ENCODE results near the gene GARNL3.
A peak's percentile ranks its signal among the peaks of the same experiment; 100 is the strongest.

GARNL3 gene

GRCh38 chr9:127233550-127233949, 31.0 kb upstream of the GARNL3 start:
- DNase-seq (ENCODE audit: low spot score), result no peak

- no peak for DNase-seq (ENCODE audit: low spot score)
Observed at GRCh38 chr9:127233989-127234388, 30.6 kb upstream of the GARNL3 start.

- no peak for DNase-seq (ENCODE audit: low spot score)
Observed at GRCh38 chr9:127237801-127238200, 26.8 kb upstream of the GARNL3 start.

- no peak for DNase-seq (ENCODE audit: low spot score)
Observed at GRCh38 chr9:127241354-127241753, 23.2 kb upstream of the GARNL3 start.

DNA sequence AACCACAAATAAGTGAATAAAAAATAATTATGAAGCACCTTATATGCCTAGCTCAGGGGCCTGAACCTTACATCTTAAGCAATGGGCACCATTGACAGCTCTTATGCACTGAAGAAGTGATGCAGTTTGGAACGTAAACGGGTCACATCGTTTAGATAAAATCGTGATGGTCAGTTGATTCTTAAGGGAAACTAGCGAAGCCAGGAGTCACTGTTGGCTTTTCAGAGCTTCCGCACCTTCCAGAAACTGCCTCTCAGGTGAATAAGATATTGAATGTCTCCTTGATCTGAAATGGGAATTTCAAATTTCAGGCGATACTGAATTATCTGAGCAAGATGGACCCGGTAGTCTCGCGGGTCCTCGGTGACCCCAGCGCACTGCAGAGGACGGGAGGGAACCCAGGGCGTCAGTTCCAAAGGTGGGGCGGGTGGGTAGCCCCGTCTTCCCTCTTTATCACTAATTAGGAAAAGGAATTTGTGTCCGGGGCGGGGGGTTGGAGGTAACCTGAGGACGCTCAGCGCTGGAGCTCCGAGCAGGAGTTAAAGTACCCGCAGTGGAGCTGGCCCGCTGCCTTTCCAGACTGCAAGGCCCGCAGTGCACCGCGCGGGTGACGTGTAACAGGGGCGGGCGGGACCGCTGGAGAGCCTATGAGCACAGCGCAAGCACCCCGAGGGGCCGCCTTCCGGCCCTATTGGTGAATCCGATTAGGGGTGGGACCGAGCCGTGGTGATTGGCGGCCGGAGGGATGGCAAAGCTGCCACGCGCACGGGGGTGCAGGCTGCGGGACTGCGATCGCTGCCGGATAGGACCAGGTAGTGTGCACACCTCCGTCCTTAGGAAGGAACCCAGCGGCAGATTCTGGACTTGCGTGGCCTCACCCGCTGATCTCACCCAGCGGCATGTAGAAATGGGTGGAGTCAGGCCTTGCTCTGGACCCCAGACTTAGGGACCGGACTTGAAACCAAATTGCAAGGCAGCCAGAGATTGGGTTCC, 19.7 kb upstream of the GARNL3 start:
- DNase-seq (ENCODE audit: low spot score), result peak; percentile 97

- DNase-seq (ENCODE audit: low spot score), result no peak
Observed at GRCh38 chr9:127245637-127246164, 18.9 kb upstream of the GARNL3 start.

DNA sequence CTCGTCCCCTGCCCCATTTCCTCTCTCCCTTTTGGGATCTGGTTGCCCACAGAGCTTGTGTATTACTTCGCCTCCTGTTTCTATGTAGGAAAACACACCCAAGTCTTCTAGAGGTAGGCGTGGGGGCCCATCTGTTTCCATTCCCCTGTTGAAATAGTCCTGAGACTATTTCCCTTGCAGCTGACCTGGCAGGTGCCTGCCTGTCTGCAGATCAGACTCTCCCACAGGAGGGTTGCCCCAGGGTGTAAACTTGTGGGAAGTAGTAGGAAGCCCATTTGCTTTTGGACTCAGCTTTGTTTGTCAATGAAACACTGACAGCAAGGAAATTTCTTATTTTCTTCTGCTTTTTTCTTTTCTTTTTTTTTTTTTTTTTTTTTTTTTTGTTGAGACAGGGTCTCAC, 16.3 kb upstream of the GARNL3 start:
- DNase-seq (ENCODE audit: low spot score), result no peak

- no peak for DNase-seq (ENCODE audit: low spot score)
Observed at GRCh38 chr9:127249877-127250276, 14.7 kb upstream of the GARNL3 start.

- no peak for DNase-seq (ENCODE audit: low spot score)
Observed at GRCh38 chr9:127250896-127251391, 13.6 kb upstream of the GARNL3 start.

DNA sequence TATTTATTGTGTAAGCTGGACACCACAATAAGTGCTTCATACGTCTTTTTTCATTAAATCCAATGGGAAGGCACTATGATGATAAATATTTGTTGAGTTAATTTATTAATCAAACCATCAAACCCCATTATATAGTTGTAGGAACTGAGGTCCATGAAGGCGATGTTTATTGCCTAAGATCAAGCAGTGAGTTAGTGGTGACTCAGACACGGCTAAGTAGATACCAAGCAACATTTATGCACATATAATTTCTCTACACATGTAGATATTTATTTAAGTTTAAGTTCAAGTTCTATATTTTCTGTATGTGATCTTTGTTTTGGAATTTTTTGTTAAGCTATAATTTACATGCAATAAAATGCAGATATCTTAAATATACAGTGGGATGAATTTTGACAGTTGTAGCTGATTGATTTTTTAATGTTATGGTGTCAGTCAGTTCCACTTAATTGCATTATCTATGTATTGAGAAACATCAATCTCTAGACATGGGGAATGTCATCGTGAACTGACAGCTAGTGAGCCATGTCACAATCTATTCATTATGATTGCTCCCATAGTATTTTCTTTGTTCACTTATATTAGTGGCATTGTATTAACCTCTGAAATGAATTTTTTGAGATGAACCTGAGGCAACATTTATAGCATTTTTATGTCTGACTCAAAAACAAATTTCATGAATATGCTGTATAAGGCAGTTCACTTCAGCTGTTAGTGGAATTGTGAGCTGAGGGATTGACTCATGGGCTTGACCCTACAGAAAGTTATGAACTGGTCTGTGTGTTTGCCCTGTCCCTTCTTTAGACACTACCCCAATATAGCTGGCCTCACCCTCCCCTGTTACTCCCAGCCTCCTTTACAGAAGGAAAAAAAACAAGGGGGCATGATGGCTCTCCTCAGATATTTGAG, 11.9 kb upstream of the GARNL3 start:
- no peak for DNase-seq (ENCODE audit: low spot score)

DNA sequence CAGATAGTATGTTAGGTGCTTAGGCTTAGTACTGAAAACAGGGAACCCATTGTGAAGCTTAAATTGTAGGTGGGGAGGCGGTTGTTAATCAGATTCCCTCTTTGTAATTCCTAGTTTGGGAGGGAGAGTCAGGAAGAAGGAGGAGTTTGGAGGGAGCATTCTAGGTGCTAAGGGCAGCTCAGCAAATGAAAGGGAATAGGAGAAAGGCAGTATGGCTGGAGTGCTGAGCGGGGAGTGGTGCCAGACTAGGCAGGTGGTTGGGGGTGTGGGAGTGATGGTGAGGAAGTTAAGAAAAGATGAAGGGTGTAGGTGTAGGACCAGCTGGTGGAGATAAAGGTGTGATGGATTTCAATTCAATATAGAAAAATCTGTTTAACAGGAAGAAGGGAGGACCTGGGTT, 11.1 kb upstream of the GARNL3 start:
- no peak for DNase-seq (ENCODE audit: low spot score)

DNA sequence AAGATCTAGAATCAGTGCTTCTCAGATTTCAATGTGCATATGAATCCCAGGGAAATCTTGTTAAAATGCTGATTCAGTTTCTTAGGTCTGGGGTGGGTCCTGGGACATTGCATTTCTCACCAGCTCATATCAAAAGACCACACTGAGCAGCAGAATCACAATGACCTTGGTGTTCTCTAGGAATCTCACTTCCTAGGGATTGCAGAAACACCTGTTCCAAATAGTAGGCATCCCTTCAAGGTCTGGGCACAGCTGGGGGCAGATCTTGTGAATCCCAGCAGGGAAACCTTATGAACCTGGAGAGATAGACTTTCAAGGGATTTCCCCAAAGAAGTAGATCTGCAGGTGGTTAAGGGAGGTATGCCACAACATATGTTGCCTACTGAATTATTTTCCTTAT, 8.9 kb upstream of the GARNL3 start:
- DNase-seq (ENCODE audit: low spot score), result no peak

GRCh38 chr9:127256324-127256723, 8.2 kb upstream of the GARNL3 start:
- DNase-seq (ENCODE audit: low spot score), result no peak

DNA sequence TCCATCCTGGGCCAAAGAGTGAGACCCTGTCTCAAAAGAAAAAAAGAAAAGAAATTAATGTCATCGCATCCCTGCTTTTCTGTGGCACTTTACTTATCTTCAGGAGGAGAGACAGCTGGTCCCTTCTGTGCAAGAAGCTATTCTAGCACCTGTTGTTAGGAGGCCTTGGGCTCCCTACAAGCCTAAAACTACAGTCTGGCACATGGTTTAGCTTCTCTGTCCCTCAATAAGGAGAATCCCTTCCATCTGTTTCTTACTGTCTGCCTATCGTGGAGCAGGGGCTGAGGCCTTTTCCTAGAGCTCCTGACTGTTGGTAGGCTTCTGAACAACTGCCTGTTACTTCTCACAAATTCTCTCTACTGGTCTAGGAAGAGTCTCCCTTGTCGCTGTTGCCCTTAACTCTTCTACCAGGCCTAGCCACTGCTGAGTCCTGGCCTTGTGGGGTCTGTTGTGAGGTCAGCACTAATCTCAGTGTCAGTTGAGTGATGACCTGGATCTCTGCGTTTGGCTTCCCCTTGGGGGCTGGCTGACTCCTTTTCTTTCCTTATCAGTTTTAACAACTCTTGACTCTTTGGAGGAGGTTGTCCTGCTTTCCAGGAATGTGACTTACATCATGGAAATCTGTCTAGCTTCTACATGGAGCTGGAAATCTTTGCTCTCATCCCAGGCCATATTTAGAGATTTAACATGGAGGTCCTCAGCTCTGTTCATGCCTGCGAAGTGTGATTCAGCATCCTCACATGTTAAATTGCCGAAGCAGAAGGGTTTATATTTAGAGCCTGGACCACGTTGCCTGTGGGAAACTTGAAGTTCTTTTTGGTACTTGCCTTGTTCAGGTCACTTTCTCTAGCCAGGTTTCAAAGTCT, 5.7 kb upstream of the GARNL3 start:
- DNase-seq (ENCODE audit: low spot score), result no peak

DNA sequence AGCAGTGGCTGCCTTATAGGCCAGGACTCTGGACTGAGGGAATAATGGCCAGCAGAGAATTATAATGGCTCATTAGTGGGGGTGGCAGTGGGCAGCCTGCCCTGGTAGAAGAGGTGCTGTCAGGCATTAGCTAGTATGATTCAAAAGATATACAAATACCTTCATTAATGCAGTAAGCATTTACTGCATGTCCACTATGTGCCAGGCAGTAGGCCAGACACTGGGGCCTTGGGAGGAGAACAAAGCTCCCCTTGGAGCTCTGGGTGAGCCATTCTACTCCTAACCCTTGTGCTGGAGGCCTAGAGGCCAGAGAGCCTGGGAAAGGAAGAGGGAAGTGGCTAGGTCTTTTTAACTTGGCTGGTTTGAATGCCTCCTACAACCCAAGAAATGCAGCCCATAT, 2.0 kb upstream of the GARNL3 start:
- peak; percentile 54 for DNase-seq (ENCODE audit: low spot score)

- peak; percentile 47 for DNase-seq (ENCODE audit: low spot score)
Observed at GRCh38 chr9:127263237-127263636, 1.3 kb upstream of the GARNL3 start.

GRCh38 chr9:127263664-127264063, 910 bp upstream of the GARNL3 start:
- peak; percentile 69 for DNase-seq (ENCODE audit: low spot score)

DNA sequence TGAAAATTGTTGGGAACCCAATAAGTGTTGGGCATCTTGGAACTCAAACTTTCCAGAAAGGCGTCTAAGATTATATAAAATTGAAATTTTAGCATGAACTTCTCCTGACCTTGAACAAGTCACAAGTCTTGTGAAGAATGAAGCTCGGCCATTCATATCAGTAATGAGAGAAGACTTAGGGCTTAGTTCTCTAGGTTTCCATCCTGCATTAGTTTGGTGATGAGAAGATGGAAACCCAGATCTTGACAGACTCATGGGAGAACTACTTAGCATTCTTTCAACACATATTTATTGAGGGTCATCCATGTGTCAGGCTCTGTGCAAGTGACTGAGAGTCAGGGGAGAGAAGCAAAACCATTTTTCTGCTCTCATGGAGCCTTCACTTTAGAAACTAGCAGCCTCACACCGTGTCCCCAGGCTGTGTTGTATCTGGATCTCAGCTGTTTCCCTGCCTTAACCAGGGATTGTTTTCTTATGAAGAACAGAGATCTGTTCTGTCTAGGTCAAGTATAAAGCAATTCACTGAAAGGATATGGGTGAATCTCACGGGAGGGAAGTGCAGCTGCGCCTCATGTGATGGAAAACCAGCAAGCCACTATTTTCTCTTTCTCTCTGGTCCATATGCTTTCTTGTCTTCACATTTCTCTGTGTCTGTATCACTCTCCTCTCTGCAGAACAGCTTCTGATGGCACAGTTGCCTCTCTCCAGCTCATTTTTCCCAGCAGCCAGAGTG, 3.4 kb downstream of the GARNL3 start:
- DNase-seq (ENCODE audit: low spot score), result peak; percentile 51

DNA sequence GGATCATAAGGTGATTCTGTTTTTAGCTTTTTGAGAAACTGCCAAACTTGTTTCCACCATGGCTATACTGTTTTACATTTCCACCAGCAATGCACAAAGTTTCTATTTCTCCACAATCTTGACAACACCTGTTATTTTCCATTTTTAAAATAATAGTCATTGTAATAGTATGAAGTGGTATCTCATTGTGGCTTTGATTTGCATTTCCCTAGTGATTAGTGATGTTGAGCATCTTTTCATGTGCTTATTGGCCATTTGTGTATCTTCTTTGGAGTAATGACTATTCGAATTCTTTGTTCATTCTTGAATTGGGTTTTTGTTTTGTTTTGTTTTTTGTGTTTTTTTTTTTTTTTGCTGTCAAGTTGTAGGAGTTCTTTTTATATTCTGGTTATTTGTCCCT, 4.9 kb downstream of the GARNL3 start:
- DNase-seq (ENCODE audit: low spot score), result no peak

DNA sequence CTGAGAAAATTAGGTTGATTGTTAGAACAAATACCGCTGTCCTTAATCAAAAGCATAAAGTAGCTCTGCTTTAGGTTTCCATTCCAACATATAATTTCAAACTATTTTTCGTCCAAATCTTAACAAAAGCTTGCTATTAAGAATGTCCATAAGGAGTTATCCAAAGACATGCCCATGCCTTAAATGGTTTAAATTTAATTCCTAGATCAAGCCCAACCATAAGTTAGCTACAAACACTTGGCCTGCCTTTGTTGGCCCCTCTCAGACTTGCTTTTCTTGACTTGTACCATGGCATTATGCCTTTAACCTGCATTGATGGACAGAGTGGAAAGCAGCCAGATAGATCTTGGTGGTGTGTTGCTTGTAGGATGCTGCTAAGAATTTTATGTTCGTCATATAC, 8.8 kb downstream of the GARNL3 start:
- no peak for DNase-seq (ENCODE audit: low spot score)

GRCh38 chr9:127277099-127277498, 12.5 kb downstream of the GARNL3 start:
- peak; percentile 43 for DNase-seq (ENCODE audit: low spot score)

All from globus pallidus (tissue), 1 donor.